IPS DF 6.9 (cell line): ENCODE data around the gene C3orf20.
"Not testable (repeated sequence)": the region's sequence is repeated elsewhere in the genome, so short reads cannot be mapped to it uniquely, and the experiment has no call there.

ENCODE experiments used
- DNase-seq: peaks from one replicate; pipeline ENCODE4 v3.0.0-alpha.2; 2013; ENCODE audit warnings: low read depth, low spot score
- H3K27ac ChIP-seq: one replicate; pipeline ENCODE4 v1.5.1; 2013; ENCODE audit warnings: low read length, control low read depth
- H3K27me3 ChIP-seq: 2 replicates; pipeline ENCODE4 v1.6.1; 2013; ENCODE audit warnings: mild to moderate bottlenecking, low read length; ENCODE audit not compliant: control insufficient read depth, insufficient read depth
- H3K36me3 ChIP-seq: 2 replicates; pipeline ENCODE4 v1.6.1; 2013; ENCODE audit warnings: low read length; ENCODE audit not compliant: control insufficient read depth, insufficient read depth
- H3K4me1 ChIP-seq: 2 replicates; pipeline ENCODE4 v1.6.1; 2013; ENCODE audit warnings: low read length; ENCODE audit not compliant: control insufficient read depth, insufficient read depth
- H3K4me3 ChIP-seq: 2 replicates; pipeline ENCODE4 v1.5.1; 2013; ENCODE audit warnings: mild to moderate bottlenecking, low read length
- H3K9me3 ChIP-seq: 2 replicates; pipeline ENCODE4 v1.6.1; 2013; ENCODE audit warnings: low read length, inconsistent platforms; ENCODE audit not compliant: control insufficient read depth, insufficient read depth
- WGBS: extraction: QIAGEN DNeasy Blood & Tissue Kit; methylation state at CpG from one replicate; pipeline ENCODE4 v1.1.7; 2013; ENCODE audit warnings: mixed read lengths, missing lambda C conversion rate; ENCODE audit not compliant: insufficient read length, insufficient coverage; 5-methylcytosine and 5-hydroxymethylcytosine counted together

C3orf20 gene

DNA sequence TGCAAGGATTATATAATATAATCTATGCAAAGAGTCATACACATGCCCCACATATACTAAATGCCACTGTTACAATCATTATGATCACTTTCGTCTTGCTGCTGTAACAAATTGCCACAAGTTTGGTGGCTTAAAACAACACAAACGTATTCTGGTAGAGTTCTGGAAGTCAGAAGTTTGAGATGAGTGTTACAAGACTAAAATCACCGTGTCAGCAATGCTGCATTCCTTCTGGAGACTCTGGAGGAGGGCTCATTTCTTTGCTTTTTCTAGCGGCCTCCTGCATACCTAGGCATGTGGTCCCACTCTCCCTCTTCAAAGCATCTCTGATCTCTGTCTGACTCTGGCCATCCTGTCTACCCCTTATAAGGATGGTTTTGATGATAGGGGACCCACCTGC lies 24.7 kb upstream of the C3orf20 start:
- Histone ChIP-seq H3K36me3 (no peaks in the 10 kb centered on the region; the same call in 1 of the 2 replicates), H3K9me3 (no peaks in the 10 kb centered on the region), H3K27ac (no peak overlapping the region), H3K4me1 (no peaks in the 10 kb centered on the region), H3K4me3 (no peak overlapping the region), H3K27me3 (no peaks in the 10 kb centered on the region)
- no CpG with 5 or more reads among the region's 4 CpGs for WGBS
- no peak for DNase-seq

- H3K4me3 ChIP-seq, result peak within 1 kb of the TSS; percentile 81
- no peak within 1 kb of the TSS for H3K27ac ChIP-seq
- H3K27me3 ChIP-seq, result no peaks in the 10 kb centered on the region
- H3K4me1 ChIP-seq, result no peaks in the 10 kb centered on the region
- H3K9me3 ChIP-seq, result no peaks in the 10 kb centered on the region
- no CpG with 5 or more reads among the region's 47 CpGs for WGBS
- DNase-seq, result peak; percentile 100
- H3K36me3 ChIP-seq, result no peaks in the 10 kb centered on the region; the same call in 1 of the 2 replicates
These were observed 23.3 kb upstream of the C3orf20 start, which contains the start of gene CCDC174 for GRCh38 chr3:14651440-14652251. Gene CCDC174, plus strand, starts transcription at chr3:14651762. Its CDS starts 75 bp downstream, at chr3:14651837.

- peak overlapping the region; percentile 81 for H3K4me3 ChIP-seq
- H3K36me3 ChIP-seq, H3K9me3 ChIP-seq, H3K27me3 ChIP-seq, H3K27ac ChIP-seq, DNase-seq, H3K4me1 ChIP-seq: not testable (repeated sequence)
- WGBS, result no CpG with 5 or more reads among the region's 21 CpGs
These were observed 22.5 kb upstream of the C3orf20 start for GRCh38 chr3:14652360-14652907.

- DNase-seq, result no peak
- Histone ChIP-seq H3K27ac (no peak overlapping the region), H3K36me3 (peaks cover 9% of the 10 kb centered on the region), H3K4me3 (no peak overlapping the region), H3K4me1 (no peaks in the 10 kb centered on the region), H3K27me3 (no peaks in the 10 kb centered on the region), H3K9me3 (no peaks in the 10 kb centered on the region)
- no CpG with 5 or more reads among the region's 2 CpGs for WGBS
These were observed 17.4 kb upstream of the C3orf20 start for GRCh38 chr3:14657579-14657978.

DNA sequence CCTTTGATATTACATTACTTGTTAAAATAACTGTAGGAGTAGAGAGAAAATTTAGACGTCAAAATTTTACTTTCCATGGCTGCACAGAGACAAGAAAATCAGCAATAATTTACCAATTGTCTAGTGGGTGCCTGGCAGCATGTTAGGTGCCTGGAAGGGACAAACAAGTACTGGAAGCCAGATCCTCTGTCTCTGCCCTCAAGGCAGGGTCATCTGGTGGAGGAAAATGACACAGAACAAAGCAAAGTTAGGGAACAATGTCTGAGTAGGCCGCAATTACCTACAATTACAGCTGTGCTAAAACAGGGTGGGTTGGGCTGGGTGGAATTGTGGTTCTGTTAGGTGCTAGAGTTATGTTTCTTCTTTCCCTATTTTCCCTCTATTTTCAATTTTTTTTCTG lies 16.0 kb upstream of the C3orf20 start:
- Histone ChIP-seq H3K36me3 (peaks cover 10% of the 10 kb centered on the region), H3K4me1 (no peaks in the 10 kb centered on the region)
- no CpG with 5 or more reads among the region's 2 CpGs for WGBS

DNA sequence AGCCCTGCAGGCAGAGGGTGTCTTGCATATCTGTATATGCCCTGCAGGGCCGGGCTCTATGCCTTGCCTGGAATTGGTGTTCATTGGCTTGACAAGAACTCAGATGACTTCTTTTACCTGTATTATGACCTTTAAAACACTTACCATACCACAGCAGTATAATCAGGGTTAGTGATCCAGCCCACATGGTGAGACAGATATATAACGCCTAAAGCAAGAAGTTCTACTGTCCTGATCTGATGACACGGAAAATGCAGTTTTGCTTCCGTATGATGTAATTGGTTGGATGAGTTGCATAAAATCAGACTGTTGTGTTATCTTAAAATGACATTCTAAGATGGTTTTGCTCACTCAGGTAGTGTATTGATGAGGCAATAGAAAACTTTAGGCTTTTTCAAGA lies 14.0 kb upstream of the C3orf20 start:
- H3K9me3 ChIP-seq, result no peaks in the 10 kb centered on the region
- no peak overlapping the region for H3K27ac ChIP-seq
- WGBS, result no CpG with 5 or more reads among the region's 4 CpGs
- DNase-seq, result no peak
- H3K4me1 ChIP-seq, result no peaks in the 10 kb centered on the region
- H3K27me3 ChIP-seq, result no peaks in the 10 kb centered on the region
- no peak overlapping the region for H3K4me3 ChIP-seq
- peaks cover 13% of the 10 kb centered on the region for H3K36me3 ChIP-seq

More for the DNA sequence above, 16.0 kb upstream of the C3orf20 start:
- no peaks in the 10 kb centered on the region for H3K27me3 ChIP-seq
- no peak overlapping the region for H3K27ac ChIP-seq
- DNase-seq, result no peak
- no peak overlapping the region for H3K4me3 ChIP-seq
- no peaks in the 10 kb centered on the region for H3K9me3 ChIP-seq

DNA sequence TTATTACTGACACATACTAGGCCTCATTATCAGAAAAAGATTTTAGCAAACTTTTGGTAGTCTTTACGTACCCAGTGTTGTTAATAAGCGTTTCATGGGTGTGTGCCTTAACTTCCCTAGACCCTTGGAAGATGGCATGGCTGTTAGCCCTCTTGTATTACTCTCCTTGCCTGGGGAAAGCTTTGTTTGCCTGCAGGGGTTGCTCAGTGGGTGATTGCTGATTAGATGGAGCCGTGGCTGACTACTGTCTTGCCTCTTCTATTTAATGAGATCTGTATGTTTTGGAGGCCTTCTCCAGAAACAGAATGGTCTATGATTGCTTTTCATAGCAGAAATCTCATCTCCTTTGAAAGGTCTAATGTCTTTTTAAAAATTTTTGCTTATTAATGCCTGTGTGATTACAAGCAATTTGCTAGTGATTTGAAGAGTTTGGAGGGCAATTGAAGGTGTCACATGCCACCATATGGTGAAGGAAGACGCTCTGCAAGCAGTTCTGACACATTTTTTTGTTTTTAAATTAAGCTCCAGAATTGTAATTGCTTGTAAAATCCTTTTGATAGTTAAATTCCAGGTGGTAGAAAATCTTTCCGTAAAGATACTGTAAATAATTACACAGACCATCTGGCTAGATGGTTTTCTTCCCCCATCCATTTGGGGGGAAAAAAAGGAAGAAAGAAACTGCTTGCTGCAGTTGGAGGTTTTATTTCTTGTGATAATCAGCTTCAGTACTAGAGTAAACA lies 11.4 kb upstream of the C3orf20 start:
- no peak overlapping the region for H3K27ac ChIP-seq
- no CpG with 5 or more reads among the region's 5 CpGs for WGBS
- no peaks in the 10 kb centered on the region for H3K27me3 ChIP-seq
- H3K4me3 ChIP-seq, result no peak overlapping the region
- no peak for DNase-seq
- no peaks in the 10 kb centered on the region for H3K9me3 ChIP-seq
- H3K4me1 ChIP-seq, result no peaks in the 10 kb centered on the region
- H3K36me3 ChIP-seq, result peaks cover 17% of the 10 kb centered on the region

GRCh38 chr3:14664170-14664569 lies 10.8 kb upstream of the C3orf20 start:
- DNase-seq, result no peak
- WGBS, result no CpG with 5 or more reads among the region's 3 CpGs
- H3K4me3 ChIP-seq, result no peak overlapping the region
- no peaks in the 10 kb centered on the region for H3K4me1 ChIP-seq
- H3K36me3 ChIP-seq, result peaks cover 20% of the 10 kb centered on the region
- H3K27ac ChIP-seq, result no peak overlapping the region
- H3K27me3 ChIP-seq, result no peaks in the 10 kb centered on the region
- no peaks in the 10 kb centered on the region for H3K9me3 ChIP-seq

GRCh38 chr3:14672588-14672987 lies 2.4 kb upstream of the C3orf20 start:
- no peaks in the 10 kb centered on the region for H3K4me1 ChIP-seq
- no peak for DNase-seq
- H3K4me3 ChIP-seq, result no peak overlapping the region
- WGBS, result no CpG with 5 or more reads among the region's 4 CpGs
- no peaks in the 10 kb centered on the region for H3K27me3 ChIP-seq
- H3K36me3 ChIP-seq, result peaks cover 21% of the 10 kb centered on the region; the same call in 1 of the 2 replicates
- no peaks in the 10 kb centered on the region for H3K9me3 ChIP-seq
- no peak overlapping the region for H3K27ac ChIP-seq

DNA sequence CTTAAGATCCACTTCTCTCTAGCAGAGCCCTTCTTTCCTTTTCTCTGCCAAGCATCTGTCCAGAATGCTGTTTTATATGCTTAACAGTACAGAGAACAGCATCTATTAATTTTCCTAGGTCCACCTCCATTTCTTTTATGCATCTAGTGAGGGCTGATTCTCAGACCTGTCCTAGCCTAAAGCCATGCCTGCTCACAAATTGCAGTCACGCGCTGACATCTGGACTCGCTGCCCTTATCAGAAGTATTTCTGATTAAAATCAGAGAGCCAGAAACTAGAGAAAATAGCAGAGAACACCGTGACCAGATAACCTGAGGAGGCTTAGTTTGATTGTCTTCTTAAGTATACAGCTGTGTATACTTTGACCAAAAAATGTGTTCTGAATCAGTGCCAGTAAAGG lies 1.9 kb downstream of the C3orf20 start:
- no peak for DNase-seq
- Histone ChIP-seq H3K27me3 (no peaks in the 10 kb centered on the region), H3K4me1 (no peaks in the 10 kb centered on the region), H3K27ac (no peak overlapping the region), H3K4me3 (no peak overlapping the region), H3K36me3 (peaks cover 4% of the 10 kb centered on the region; the same call in 1 of the 2 replicates), H3K9me3 (no peaks in the 10 kb centered on the region)
- WGBS, result no CpG with 5 or more reads among the region's 4 CpGs
